GM19397 (cell line): ENCODE measurements around the gene MIPEP.

Experiments
- ATAC-seq: cut with Tn5 transposase; IDR thresholded peaks from one replicate; pipeline ENCODE4 v1.9.1; 2021; ENCODE audit warnings: mild to moderate bottlenecking, moderate library complexity; ENCODE audit not compliant: unreplicated experiment

The MIPEP gene

DNA sequence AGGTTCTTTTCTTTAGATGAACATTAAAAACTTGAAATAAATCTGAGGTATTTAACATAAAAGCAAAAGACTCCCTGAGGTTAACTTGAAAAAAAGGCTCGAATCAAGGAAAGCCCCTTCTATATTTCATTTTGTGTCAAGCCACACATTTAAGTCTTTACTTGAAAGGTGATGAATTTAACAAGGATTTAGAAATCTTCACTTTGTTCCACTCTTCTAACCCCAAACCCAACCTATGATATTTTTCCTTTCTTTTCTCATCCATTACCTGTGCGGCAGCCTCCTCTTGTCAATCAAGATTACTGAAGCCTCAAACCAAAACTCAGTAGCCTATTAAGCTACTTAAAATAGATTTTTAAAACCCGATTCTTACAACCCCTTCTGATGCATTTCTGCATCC, 33.8 kb downstream of the MIPEP start:
- no peak for ATAC-seq

DNA sequence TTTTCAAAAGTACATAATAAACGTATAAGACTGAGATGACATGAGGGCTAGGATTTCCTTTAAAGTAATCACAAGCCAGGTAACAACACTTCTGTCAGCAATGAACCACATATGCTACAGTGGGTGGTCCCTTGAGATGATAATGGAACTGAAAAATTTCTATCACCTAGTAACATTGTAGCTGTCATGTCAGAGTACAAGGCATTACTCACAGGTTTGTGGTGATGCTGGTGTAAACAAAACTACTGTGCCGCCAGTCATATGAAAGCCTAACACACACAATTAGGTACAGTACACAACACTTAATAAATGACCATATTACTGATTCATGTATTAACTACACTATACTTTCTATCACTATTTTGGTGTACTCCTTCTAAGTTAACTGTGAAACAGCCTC, 36.8 kb downstream of the MIPEP start:
- peak; percentile 56 for ATAC-seq

DNA sequence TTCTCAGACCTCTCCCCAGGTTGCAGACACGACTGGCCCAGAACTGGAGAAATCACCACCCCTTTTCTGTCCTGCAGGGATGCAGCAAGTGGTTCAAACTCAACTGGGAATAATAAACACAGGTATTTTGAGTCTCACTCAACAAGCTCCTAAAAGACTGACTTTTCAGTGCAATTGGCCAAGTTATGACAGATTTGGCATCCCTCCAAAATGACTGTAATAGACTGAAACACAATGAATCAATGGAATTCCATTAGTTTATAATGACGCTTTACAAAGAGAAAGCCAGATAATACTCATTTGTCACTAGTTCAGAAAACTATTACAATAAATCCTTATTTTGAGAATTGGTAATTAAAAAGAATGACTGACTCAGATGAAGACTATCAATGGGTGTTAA, 38.1 kb downstream of the MIPEP start:
- ATAC-seq = no peak

DNA sequence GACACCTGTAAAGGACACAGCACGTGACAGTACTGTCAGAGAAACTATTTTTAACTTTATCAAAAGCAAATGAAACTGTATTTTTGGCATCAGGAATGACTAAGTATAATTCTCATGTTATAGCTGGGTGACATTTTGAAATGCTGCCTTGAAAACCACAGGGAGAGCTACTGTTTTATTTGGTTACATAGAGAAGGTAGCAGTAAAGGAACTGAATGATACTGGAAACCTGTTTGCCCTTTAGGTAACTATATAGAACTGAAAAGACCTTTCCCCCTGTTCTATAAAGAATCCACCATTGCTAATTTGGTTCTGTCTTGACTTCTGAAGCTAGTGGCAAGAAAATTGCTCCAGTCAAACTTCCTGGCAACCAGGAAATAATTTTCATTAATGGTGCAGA, 39.1 kb downstream of the MIPEP start:
- no peak for ATAC-seq

DNA sequence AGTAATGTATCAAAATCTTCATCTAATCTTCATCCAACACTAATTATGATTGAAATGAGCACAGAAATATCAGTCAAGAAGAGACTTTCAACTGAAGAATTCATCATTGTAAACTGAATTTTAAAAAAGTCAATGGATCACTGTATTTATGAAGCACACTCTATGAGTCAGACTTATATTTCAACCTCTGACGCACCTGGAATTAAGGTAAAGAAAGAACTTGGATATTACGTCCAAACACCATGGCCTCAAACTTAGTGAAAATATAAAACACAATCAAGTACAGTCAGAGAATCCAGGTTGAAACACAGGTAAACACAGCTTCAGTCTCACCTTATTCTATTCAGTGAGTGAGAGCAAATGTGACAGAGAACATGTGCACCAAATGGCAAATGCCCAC, 39.5 kb downstream of the MIPEP start:
- no peak for ATAC-seq

DNA sequence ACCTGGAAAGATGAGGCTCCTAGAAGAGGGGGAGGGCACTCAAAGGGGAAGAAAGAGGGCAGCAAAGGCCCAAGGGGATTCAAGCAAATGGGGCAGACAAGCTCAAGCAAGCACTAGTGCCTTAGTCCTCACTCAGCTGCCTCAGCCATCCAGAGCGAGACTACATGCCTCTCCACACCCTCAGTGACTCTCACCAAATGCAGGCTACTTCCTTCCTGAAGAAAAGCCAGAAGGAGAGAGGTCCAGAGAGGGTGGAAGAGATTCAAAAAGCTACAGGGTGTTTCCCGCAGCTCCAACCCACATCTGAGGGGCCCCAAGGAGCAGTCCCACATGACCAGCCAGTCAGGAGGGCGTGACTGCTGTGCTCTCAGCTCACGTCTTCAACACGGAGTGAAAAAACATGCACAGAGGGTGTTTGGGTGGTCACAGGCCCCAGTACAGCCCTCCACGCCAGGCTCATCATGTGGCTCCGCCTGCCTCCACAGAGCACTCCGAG, 40.5 kb downstream of the MIPEP start:
- ATAC-seq = no peak

DNA sequence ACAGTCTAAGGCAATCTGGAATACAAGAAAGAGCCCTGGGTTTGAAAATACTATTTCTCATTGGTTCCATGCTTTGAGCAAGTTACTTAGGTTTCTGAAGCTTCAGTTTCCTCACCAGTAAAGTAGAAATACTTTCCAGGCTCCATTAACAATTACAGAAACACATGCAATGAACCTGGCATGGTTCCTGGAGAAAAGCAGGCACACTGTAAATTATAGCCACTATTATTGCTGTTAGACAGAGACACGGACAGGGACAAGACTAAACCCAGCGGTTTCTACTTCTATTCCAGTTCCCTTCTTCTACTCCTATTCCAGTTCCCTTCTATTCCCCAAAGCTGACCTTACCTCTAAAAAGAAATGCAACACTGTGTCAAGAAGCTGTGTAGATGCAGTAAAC, 41.2 kb downstream of the MIPEP start:
- no peak for ATAC-seq

DNA sequence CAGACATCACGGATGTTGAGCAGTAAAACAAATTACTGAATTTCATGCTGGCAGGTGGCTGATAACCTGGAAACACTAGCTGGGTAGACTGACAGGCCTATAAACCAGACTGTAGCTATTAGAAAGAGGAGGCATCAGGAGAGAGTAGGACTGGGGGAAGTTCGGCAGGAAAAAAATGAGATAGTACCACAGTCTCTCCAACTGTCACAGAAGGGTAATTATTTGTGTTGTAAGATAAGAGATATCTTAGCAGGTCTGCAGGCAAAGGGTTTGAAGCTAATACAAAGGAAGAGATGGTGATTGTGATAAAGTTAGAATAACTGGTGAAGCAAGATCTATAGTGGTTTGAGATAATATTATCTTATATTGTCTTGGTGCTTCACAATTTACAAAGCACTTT, 41.7 kb downstream of the MIPEP start:
- no peak for ATAC-seq

DNA sequence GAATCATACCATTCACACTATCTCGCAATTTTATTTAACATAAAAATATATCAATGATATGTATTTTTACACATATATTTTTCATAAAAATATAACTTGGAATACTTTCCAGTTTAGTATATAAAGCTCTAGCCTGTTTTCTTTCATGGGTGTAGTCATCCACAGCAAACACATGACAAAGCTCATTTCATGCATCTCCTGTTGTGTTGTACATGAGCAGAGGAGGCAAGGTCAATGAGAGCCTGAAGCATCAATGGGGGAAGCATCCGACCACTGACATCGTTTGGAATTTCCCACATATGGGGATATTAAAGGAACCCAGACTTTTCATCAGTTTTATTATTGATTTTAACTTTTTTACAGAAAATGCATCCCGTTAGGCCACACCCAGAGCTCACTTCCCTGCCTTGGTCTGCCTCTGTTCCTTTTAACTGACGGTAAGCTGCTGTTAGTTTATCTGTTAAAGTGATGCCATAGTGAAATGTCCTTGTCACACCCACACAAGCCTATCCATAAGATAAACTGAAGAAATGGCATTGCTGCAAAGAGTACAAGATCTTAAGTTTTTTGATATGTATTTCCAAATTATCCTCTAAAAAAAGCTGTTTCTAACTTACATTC, 44.0 kb downstream of the MIPEP start:
- ATAC-seq = no peak

DNA sequence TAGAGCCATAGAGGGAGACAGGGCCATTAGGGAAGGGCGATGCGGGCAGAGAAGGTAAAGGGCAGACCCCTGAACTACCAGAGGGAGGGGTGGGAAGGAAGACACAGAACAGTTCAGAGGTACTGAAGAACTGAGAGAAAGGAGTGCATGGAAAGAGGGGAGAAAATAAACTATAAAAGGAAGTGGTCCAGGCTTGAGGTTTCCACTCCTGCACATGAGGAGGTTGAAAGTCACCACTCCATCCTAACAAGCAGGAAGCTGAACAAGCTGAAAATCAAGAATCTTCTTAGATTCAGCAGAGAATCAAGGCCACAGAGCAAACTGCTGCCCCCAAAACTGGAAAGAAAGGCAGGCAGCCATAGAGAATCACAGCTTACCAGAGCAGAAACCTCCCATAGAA, 45.1 kb downstream of the MIPEP start:
- no peak for ATAC-seq

DNA sequence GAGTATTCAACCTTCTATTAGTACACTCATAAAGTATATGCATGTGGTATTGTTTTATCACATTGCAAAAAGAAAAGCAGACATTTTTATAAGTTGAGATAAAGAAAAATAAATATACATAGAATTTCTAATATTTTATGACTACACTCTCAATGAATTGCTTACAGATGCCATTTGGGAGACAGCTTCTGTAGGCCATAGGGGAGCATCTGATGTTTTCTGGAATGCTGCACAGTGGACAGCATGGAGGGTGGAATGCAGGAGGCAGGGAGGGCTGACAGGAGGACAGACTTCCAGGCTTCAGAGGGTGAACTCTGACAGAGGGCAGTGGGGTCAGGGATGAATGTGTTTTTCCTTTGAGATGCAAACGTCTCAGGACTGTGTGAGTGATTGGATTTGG, 45.8 kb downstream of the MIPEP start:
- no peak for ATAC-seq

DNA sequence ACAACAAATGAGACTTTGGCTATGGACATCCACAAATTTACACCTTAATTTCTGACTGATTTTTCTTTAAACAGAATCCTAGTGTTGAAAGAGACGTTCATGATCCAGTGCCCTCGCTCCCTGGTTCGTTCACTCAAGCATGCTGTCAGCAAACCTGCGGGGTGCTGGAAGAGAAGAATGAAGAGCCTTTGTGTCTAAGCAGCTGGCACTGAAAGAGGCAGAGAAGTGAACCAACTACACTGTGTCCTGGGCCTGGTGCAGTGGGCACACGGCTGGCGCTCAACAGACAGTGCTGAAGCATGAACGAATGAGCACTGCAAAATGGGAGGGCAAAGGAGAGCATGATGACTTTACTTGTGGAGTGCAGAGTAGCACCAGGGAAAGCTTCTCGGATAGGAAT, 46.8 kb downstream of the MIPEP start:
- no peak for ATAC-seq

DNA sequence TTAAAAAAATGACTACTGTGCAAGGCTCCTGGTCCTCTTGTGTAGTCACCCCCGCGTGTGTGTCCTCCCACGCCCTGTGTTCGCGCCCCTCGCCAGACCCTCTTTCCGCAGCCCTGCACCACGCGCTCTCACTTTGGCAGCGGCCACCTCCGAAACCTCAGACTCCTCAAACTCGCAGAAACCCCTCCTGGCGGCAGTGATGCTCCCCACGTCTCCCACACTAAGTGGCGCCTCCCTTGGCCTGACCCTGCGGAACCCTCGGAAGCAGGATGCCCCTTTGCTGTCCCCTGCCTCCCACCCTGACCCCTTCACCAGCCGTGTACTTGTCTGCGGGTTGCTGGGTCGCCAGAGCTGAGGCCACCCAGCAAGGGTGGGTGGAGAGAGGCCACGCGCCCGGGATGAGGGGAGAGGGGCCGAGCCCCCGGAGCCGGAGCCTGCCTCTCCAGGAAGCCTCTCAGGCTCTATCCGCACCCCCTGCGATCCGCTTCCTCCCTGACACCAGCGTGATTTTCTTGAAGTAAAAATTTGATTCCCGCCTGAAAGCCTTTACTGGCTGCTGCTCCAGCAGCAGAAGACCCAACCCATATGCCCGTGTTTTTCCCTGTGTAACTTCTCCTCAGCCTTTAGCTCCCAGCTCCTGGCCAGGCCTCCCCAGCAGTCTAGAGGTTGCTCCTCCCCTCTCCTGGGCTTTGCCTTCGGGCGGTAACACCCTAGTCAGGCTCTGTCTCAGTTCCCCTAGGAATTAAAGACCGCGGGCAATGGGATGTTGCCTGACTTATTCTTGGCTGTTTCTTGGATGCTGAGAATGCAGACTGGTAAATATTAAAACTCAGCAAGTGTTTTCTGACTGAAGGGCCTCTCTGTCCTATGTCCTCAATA, 55.2 kb downstream of the MIPEP start:
- no peak for ATAC-seq

DNA sequence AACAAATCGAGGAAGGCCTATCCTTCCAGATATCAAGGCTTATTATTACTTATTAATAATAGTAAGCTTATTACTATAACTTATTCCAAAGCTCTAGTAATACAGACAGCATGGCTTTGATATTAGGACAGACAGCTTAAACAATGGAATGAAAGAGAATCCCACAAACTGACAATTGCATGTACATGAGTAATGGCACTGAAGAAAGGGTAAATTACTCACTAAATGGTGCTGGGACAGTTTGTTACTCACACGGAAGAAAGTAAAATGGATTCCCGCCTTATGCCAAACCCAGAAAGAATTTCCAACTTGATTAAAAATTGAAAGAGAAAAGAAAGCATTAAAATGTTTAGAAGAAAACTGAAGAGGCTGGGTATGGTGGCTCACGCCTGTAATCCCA, 60.3 kb downstream of the MIPEP start:
- no peak for ATAC-seq

DNA sequence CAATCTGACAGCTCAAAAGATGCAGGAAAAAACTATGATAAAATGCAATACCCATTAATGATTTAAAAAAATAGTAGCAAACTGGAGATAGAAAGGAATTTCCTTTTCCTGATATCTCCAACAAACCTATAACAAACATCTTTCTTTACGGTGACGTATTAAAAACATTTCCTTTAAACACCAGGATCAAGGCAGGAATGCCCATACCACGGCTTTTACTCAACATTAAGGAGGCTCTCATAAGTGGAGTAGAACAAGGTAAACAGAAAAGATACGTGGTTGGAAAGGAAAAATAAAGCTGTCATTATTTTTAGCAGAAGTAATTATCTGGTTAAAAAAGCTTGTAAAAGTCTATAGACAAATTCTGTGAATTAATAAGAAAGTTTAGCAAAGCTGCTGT, 61.1 kb downstream of the MIPEP start:
- ATAC-seq = no peak

DNA sequence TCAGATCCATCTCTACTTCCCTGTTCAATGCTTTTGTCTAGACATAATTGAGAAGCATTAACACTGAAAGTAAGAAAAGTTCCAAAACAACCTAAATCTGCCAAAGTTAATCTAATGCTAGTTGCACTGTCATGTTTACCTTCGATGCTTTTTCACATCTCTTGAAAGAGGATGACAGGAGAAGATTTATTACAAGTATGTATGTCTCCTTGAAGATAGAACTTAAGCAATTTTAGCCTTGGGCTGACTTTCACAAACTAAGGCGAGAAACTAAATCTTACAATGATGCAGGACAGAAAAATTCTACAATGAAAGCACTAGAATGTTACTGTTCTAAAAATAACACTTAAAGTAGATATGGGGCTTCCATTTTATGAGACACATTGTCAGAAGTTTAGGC, 64.0 kb downstream of the MIPEP start:
- ATAC-seq = no peak

DNA sequence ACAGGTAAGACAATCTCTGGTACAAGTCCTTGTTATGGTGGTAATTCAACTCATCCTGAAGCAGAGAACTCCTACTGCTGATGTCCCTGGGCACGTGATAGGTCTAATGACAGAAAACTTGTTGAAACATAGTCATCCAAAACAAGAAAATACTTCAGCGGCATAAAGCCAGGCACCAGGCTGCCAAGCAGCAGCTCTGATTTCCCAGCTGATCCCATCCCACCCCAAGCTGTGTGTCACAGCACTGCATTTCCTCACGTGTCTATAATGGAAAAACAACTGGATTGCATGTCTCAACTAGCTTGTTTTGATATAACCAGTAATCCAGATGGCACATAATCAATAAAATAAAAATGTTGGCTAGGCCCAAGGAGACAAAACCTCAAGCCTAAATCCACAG, 64.8 kb downstream of the MIPEP start:
- no peak for ATAC-seq

DNA sequence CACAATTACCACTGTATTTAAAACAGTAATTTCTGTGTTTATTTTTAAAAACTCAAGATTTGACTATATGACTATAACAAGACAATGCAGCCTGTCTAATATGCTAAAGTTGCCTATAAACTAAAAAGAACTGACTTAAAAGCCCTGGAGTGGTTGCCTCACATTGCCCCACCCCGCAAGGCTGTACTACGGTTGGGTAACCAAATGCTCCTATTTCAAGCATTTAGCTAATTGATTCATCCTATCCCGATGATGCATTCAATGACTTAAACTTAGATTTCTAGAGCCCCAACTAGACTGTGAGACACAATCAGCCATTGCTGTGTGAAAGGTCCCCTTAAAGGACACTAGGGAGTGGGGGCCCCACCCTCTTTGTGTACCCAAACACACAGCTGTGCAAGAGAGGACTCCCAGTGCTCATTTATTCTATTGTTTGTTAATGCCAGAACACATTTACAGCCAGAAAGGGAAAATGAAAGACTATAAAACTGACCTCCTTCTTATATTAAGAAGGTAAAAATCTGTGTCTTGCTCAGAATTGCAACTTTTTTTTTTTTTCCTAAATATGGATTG, 66.9 kb downstream of the MIPEP start:
- ATAC-seq = no peak

DNA sequence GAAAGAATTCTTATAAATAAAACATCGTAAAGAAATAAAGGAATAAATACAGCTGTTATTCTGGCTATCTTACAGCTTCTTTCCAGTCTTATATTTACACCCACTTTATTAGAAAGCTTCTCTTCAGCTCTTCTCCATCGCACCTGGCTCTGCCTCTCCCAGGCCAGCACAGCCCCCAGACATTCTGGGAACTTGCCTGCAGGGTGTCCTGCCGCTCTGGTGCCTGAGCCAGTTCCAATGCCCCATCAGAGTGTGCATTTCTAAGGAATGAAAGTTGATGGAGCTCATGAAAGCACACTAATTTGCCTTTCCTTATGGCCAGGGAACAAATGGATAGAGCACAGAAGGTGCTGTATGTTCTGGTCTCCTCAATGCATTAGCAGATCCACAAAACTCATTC, 68.7 kb downstream of the MIPEP start:
- no peak for ATAC-seq

DNA sequence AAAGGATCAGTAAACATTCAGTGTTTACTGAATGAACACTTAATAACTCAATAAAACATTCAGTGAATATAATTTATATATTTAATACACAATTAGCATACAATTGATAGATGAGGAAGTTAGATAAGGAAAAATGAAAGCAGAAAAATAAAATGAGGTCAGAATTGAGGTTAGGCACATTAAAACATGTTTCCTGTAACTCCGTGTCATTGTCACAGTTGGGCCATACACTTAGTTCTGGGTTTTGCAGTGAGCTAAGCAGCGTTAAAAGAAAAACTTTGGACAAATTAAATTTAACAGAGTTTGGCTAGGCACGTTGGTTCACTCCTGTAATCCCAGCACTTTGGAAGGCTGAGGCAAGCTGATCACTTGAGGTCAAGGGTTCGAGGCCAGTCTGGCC, 71.4 kb downstream of the MIPEP start:
- no peak for ATAC-seq

DNA sequence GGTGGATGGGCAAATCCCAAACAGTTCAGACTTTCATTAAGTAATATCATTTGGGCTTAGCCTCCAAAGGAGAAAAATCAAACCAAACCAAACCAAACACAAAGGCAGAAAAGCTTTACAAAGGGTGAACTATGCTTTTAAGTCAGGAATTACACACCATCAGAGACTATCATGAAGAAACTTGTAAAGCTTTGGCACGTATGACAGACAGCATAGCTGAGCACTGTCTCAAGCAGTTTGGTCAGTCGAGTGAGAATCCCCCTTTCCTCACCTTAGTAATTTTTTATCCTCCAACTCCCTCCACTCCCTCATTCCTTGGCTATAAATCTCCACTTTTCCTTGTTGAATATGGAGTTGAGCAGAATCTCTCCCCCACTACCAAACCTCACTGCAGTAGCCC, 72.1 kb downstream of the MIPEP start:
- ATAC-seq = no peak

DNA sequence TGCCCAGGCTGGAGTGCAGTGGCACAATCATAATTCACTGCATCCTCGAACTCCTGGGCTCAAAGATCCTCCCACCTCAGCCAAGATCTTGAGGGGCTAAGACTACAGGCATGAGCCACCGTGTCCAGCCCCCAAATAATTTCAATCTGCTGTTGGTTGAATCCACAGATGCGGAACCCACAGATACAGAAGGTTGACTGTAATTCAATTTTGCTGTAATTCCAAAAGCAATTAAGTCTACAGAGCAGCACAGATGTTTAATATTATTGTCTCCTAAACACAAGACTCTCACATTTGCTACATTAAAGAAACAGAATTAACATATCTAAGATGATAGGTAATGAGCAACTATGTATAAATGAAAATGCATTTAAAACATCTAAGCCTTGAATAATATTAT, 75.6 kb downstream of the MIPEP start:
- no peak for ATAC-seq
